HG03460 (cell line): ENCODE results near the gene TIAL1.
A peak's percentile ranks its signal among the peaks of the same experiment; 100 is the strongest.
"Not testable (repeated sequence)": the region's sequence is repeated elsewhere in the genome, so short reads cannot be mapped to it uniquely, and the experiment has no call there.

Experiments
- ATAC-seq: cut with Tn5 transposase; IDR thresholded peaks from one replicate; pipeline ENCODE4 v1.9.1; 2021; ENCODE audit not compliant: unreplicated experiment

Gene TIAL1, protein sequence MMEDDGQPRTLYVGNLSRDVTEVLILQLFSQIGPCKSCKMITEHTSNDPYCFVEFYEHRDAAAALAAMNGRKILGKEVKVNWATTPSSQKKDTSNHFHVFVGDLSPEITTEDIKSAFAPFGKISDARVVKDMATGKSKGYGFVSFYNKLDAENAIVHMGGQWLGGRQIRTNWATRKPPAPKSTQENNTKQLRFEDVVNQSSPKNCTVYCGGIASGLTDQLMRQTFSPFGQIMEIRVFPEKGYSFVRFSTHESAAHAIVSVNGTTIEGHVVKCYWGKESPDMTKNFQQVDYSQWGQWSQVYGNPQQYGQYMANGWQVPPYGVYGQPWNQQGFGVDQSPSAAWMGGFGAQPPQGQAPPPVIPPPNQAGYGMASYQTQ

DNA sequence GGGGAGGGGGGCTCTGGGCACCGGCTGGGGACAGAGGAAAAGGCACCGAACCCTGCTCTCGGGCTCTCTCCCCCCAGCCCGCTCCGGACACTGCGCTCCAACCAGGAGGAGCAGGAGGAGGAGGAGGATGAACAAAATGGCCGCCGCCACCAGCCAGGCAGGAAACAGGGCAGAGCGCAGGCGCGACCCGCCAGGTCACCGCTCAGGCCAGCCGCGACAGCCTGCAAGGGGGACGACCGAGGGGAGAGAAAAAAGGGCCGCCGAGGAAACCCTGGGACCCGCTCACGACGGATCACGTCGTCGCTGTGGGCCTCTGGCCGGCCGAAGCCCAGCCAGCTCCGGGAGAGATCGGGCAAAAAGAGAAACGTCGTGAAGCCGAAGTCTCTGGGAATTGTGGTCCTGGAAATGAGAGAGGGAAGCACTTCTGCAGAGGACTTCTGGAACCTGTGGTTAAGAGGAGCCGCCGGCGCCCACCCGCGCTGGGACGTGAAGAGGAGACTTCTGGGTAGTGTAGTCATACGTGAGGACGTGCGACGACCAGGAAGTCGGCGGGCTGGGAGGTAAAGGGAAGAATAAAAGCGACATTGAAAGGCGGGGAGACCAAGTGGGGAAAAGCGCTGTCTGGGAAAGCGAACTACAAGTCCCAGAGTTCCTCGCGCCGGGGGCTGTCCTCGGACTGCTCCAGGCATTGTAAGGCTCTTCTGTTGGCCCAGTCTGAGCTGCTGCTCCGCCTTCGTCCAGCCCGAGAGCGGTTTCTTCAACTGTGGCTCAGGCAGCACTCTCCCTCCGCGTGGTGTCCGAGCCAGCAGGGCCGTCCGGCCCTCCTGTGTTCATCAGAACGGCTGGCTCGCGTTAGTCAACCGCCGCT lies at the start of gene TIAL1:
TSS of gene TIAL1 (minus strand) at position 428 of the 868 bp plus-strand sequence. CDS start 499 bp downstream, outside the sequence.
- ATAC-seq = peak; percentile 79

DNA sequence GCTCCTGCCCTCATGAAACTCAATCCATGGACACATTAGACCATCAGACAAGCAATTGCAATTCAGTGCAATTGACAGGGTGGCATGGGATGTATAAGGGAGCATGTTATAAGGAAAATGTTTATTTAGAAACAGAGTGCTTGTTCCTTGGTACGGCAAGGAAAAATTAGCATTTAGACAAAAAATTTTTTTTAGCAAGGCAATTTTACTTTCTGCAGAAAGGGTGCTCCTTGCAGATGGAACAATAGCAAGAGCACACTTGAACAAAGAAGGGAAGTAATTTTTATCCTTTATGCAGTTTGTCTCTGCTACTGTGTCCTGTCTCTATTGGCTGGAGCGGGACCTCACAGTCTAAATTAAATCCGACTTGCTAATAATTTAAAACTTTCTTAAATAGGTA lies 48.2 kb upstream of the TIAL1 start:
- ATAC-seq = no peak

DNA sequence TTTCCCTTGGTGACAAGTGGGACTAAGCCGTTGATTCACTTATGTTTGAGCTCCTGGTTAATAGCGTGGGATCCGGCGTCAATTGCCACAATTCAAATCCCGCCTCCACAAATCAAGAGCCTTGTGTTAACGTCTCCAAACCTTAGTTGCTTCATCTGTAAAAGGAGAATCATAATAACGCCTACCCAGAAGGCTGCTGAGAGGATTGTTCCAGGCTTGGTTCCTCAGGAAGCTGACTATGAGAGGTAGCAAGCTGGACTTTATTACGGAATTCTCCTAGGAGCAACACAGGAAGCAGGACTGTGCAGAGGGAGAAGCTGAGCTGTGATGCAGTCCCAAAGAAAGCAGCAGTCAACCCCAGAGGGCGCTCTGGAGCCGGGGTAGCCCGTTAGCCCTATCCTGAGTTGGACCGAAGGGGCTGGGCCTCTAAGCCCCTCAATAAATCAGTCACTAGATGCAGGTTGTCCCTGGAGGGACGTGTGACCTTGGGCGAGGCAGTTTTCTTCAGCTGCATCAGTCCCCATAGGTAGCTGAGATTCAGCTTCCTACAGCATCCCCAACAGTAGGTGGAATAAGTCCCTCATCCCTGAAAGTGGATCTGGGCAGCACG lies 47.5 kb upstream of the TIAL1 start:
- no peak for ATAC-seq

DNA sequence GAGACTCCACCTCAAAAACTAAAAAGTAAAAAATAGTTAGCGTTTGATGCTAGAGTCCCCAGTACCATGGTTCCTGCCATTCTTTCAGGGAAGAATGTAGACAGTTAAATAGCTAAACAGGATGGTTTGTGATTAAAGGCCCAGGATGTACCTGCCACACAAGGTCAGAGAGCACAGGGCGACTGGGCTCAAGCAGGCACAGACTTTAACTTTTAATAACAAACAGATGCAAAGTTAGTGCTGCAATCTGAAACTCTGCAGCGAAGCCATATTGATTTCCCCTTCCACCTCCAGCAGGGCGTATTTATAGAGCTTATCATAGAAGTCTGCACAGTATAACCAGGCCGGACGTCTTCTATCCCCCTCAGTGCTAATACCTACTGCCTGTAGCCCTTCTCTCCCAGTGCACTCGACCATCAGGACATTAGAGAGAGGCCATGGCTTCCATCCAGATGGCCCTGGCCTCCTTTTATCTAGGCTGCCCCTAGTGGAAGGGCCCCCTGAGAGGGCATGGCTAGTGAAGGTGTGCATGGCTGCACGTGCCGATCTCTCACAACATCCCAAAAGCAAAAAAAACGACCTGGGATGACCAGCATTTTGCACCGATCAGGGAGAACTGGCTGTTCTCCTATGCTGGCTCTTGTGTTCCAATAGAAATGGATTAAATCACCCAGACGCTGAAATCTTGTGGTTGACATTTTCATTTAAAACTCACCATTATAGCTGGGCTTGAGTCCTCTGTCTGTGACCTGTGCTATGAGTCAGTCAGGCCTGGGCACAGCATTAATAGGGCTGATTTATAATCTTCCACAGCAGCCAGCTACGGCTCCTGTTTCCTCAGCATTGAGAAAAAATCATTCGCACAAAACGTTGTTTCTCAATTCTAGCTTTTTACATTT lies 46.8 kb upstream of the TIAL1 start:
- no peak for ATAC-seq

DNA sequence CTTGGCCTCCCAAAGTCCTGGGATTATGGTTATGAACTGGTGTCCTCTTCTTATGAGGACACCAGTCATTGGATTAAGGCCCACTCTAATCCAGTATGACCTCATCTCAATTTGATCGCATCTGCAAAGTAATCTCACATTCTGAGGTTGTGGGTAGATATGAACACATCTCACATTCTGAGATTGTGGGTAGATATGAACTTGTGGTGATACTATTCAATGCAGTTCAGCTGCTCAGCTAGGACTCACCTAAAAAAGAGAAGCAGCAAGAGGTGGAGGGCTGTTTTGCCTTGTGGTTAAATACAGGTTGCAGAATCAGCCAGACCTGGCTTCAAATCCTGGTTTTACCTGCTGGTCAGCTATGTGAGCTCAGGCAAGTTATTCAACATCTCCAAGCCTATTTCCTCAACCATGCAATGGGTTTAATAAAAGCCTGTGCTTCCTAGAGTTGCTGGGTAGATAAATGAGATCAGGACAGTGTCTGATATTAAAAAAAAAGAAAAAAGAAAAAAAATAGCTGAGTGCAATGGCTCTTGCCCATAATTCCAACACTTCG lies 45.9 kb upstream of the TIAL1 start:
- no peak for ATAC-seq

DNA sequence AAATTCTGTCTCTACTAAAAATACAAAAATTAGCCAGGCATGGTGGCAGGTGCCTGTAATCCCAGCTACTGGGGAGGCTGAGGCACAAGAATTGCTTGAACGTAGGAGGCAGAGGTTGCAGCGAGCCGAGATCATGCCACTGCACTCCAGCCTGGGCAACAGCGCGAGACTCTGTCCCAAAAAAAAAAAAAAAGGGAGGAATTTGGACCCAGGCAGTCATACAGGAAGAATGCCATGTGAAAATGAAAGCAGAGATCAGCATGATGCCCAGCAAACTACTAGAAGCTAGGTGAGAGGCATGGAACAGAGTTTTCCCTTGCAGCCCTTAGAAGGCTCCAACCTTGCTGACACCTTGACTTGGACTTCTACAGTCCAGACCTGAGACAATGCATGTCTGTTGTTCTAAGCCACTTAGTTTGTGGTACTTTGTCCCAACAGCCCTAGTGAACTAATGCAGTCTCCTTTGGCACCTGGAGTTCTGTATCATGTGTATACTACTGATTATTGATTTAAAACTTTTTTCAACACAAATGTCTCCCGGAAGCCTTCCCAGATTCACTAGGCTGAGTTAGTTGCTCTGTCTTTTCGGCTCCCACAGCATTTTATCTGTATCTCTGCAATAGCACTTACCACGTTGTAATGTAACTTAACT lies 44.2 kb upstream of the TIAL1 start:
- ATAC-seq = no peak

DNA sequence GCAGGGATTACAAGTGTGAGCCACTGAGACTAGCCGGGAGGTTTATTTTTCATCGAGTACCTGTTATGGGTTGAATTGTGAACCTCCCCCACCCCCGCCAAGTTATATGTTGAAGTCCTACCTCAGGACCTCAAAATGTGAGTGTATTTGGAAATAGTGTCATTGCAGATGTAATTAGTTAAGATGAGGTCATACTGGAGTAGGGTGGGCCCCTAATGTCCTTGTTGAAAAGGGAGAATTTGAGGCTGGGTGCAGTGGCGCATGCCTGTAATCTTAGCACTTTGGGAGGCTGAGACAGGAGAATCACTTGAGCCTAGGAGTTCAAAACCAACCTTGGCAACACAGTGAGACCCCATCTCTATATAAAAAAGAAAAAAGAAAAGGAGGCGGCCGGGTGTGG lies 43.6 kb upstream of the TIAL1 start:
- no peak for ATAC-seq

DNA sequence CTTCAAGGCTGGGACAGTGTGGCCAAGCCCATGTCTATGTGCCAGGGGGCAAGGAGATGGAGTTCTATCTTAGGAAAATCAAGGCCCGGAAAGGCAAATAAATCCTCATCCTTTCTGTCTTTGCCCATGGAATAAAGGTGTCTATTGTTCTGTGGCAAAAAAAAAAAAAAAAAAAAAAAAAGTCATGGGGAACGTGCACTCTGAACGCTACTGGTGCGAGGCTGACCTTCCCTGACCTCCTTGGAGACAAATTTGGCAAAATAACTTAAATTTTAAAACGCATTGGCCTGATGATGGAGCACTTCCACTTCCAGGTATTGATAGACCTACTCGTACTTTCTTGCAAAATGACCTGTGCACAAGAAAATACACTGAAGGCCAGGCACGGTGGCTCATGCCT lies 42.2 kb upstream of the TIAL1 start:
- ATAC-seq = no peak

DNA sequence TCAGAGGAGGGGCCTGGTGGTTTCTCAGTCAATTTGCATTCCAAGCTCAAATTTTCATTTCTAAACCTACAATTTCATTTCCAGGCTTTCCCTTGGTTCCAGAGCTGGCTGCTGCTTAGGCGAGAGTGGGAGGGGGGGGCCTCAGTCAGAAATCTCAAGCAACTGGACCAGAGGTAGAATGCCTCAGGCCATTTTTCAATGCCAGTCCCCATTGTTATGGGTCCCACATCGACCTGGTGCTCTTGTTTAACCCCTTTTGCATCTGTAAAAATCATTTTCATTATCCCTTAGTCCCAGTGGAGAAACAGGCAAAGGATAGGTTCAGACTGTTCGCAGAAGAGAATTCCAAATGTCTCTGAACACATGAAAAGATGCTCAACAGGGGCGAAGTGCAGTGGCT lies 40.9 kb upstream of the TIAL1 start:
- no peak for ATAC-seq

DNA sequence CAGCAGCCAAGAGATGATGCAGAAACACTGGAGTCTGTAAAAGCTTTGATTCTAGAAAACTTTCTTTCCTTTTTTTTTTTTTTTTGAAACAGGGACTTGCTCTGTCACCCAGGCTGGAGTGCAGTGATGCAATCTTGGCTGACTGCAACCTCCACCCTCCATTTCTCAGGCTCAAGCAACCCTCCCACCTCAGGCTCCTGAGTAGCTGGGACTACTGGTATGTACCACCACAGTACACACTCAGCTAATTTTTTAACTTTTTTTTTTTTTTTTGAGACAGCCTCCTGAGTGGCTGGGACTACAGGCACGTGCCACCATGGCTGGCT lies 37.4 kb upstream of the TIAL1 start:
- ATAC-seq = no peak

DNA sequence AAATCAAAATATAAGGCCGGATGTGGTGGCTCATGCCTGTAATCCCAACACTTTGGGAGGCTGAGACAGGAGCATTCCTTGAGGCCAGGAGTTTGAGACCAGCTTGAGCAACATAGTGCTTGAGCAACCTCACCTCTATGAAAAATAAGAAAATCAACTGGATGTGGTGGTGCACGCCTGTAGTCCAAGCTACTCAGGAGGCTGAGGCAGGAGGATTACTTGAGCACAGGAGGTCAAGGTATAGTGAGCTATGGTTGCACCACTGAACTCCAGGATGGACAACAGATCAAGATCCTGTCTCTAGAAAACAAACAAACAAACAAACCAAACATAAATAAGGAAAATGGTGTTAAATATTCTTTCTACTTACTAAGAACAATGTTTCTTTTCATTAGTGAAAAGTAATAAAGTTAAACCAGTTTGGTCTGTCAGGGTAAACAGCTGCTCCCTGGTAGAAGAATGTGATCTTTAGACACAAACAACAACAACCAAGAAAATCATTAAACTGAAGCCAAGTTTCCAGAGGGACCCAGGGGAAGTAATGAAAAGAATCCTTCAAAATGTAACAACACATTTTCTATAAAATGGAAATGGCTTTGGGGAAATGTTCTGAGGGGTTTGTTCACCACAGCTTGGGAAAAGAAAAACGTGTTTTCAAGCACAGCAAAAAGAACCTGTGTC lies 36.9 kb upstream of the TIAL1 start:
- ATAC-seq = no peak

DNA sequence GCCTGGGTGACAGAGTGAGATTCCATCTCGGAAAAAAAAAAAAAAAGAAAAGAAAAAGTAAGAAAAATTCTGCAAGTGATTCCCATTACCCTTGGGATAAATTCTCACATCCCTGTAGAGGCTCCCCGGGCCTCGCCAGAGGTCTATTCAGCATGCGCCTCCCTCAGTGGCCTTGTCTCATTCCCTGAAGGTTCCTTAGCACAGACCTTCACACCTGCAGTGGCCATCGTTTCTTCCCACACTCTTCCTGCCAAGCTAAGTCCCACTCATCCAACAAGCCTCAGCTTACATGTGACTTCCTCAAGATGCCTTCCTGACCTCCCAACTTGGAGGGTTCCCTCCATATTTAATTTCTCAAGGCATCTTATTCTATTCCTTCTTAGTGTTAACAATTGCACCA lies 33.5 kb upstream of the TIAL1 start:
- ATAC-seq = no peak

DNA sequence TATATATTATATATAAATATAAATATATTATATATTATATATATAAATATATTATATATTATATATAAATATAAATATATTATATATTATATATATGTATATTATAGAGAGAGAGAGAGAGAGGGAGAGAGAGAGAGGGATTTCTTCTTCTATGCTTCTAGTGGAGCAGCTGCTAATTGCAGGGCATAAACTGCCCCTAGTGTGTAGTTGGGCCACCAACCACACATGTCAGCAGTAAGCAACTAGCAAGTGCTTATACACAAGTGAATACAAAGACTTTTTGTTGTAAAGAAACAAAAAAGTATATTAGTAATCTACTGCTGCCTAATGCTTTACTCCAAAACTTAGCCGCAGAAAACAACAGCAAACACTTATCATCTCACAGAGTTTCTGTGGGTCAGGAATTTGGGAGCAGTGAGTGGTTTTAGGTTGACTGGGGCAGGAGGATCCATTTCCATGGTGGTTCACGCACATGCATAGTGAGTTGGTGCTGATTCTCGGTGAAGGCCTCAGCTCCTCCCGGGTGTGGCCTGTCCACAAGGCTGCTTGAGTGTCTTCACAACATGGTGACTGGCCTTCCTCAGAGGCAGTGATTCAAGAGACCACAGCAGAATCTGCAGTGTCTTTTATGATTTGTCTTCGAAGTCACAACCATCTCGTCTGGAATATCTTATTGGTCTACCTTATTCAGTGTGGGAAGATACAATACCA lies 29.0 kb upstream of the TIAL1 start:
- no peak for ATAC-seq

DNA sequence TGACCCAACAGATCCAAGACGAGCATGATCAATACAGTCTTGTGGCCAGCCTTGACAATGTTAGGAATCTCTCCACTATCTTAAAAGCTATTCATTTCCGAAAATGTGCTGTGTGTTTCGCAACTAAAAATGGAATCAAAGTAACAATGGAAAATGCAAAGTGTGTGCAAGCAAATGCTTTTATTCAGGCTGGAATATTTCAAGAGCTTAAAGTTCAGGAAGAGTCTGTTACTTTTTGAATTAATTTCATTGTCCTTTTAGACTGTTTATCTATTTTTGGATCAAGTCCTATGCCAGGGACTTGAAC lies 24.3 kb upstream of the TIAL1 start:
- no peak for ATAC-seq

DNA sequence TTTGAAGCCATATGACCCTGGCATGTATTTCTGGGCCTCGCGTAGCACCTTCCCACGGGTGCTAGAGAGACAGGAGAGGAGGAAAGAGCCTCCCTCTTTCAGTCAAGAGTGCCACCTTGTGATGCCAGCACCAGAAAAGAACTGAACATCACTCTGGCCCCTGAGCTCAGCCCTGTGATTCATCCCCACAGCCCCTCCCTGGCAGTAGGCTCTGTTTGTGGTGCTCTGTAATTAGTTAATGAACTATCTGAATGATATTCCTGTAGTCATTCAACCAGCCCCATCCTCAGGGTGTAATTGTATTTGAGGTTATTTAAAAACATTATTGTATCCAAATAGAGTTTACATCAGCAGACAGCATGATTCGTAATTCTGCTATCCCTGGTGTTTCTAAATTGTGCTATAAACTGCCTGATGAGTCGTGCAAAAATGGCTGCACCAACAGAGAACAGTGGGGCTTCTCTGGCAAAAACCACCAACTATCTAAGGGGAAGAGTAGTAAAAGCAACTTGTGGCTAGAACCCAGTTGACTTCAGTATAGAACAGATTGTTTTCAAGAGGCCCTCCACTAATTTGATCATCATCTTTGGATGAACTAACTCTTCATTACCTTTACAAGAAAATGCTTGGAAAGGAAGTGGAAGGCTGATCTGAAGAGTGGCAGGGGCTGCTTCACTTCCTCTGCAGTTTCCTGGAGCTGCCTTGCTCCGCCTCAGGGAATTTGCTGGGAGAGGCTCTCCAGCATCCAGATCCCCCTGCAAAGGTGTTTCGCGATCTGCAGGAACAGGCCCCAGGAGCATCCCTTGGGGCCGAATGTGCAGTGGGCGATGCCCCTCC lies 23.7 kb upstream of the TIAL1 start:
- ATAC-seq = no peak

DNA sequence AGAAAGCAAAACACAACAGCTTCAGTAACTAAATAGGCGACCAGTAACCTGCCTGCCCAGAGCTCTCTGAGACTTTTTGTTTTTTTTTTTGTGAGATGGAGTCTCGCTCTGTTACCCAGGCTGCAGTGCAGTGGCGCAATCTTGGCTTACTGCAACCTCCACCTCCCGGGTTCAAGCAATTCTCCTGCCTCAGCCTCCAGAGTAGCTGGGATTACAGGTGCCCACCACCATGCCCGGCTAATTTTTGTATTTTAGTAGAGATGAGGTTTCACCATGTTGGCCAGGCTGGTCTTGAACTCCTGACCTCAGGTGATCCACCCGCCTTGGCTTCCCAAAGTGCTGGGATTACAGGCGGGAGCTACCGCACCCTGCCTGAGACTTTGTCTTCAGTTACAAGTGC lies 23.0 kb upstream of the TIAL1 start:
- not testable (repeated sequence) for ATAC-seq

DNA sequence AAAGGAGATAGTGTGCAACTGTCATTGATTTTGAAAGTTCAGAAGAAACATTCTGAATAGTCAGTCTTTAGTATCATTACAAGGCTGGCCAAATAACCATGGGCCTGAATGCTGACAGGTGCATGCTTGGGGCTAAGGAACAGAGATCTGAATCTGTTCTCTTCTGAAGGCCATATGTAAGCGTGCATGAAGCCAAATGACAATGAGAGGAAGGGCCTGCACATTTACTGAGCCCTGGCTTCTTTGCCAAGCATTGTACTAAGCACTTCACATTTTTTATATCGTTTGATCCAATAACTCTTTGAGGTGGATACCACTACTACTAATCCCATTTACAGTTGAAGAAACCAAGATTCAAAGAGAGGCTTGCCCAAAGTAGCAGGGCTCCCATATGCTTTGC lies 22.5 kb upstream of the TIAL1 start:
- ATAC-seq = no peak

DNA sequence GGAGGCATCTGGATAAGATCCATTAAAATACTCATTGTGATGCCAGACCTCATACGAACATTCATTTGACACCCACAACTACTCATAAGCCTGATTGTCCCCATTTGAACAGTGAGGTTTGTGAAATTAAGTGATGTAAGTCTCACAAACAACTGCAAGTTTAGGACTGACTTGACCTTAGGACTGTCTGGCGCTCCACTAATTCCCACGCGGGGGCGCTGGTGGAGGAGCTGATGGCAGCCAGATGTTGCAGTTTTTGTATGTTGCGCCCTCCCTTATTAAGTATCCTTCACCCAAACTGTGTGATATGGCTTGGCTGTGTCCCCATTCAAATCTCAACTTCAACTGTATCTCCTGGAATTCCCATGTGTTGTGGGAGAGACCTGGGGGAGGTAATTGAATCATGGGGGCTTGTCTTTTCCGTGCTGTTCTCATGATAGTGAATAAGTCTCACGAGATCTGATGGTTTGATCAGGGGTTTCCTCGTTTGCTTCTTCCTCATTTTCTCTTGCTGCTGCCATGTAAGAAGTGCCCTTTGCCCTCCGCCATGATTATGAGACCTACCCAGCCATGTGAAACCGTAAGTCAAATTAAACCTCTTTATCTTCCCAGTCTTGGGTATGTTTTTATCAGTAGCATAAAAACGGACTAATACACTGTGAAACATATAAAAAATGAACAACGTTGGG lies 20.3 kb upstream of the TIAL1 start:
- ATAC-seq = no peak
